HFF-Myc (cell line): ENCODE measurements around the gene ORC3.

Experiments used
- DNase-seq: peaks from one replicate; pipeline ENCODE4 v3.0.0-alpha.2; 2011; ENCODE audit warnings: low read depth; ENCODE audit errors: extremely low read depth
- H3K4me3 ChIP-seq: replicated peaks from 2 replicates; pipeline ENCODE4 v1.5.1; 2011; ENCODE audit warnings: low read depth, mild to moderate bottlenecking, control low read depth, low read length
- TF ChIP-seq, protein P1 (sequence below): IDR thresholded peaks from 2 replicates; pipeline ENCODE4 v1.5.1; 2012; ENCODE audit warnings: mild to moderate bottlenecking, low read depth, low read length, control low read depth; ENCODE audit errors: missing control alignments

Gene ORC3

DNA sequence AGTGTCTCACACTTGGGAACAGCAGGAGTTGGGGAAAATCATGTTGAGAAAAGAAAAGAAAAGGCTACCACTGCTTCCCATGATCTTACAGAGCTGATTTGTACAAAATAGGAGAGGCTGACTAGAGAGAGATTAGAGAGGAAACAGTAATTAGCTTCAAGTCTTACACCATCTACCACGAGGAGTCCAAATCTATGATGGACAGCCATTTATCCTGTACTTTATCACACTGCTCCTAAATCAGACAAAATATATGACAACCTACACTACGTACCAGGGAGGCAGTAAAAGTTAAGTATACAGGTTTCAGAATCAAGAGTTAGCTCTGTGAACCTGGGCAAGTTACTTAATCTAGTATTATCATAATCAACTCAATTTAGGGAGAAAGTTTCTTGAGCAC, 38.1 kb upstream of the ORC3 start:
- DNase-seq, result no peak
- TF ChIP-seq, protein P1, sequence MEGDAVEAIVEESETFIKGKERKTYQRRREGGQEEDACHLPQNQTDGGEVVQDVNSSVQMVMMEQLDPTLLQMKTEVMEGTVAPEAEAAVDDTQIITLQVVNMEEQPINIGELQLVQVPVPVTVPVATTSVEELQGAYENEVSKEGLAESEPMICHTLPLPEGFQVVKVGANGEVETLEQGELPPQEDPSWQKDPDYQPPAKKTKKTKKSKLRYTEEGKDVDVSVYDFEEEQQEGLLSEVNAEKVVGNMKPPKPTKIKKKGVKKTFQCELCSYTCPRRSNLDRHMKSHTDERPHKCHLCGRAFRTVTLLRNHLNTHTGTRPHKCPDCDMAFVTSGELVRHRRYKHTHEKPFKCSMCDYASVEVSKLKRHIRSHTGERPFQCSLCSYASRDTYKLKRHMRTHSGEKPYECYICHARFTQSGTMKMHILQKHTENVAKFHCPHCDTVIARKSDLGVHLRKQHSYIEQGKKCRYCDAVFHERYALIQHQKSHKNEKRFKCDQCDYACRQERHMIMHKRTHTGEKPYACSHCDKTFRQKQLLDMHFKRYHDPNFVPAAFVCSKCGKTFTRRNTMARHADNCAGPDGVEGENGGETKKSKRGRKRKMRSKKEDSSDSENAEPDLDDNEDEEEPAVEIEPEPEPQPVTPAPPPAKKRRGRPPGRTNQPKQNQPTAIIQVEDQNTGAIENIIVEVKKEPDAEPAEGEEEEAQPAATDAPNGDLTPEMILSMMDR, result no peak

DNA sequence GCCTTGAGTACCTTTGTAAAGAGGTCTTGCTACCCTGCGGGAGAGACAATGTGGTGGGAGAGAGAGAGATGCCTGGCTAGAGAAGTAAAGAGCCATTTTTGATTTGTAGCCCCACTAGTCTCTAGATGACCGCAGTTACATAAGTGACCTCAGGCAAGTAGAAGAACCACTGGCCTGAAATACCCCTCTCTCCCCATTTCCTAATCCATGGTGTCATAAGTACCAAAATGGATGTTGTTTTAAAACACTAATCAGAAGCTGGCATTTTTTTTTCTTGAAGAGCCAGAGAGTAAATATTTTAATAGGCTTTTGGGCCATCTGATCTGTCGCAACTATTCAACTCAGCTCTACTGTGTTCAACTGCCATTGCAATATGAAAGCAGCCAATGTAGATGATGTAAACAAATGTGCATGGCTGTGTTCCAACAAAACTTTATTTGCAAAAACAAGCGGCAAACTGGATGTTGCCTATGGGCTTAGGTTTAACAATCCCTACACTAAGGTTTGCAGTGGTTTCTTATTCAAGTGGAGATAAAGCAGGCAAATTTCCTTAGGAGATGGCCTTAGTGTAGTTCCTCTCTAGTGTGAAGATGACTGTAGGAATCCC, 36.7 kb upstream of the ORC3 start:
- TF ChIP-seq, protein P1, result no peak
- DNase-seq, result no peak
- no peak overlapping the region for H3K4me3 ChIP-seq

More for the DNA sequence above, 38.1 kb upstream of the ORC3 start:
- no peak overlapping the region for H3K4me3 ChIP-seq

DNA sequence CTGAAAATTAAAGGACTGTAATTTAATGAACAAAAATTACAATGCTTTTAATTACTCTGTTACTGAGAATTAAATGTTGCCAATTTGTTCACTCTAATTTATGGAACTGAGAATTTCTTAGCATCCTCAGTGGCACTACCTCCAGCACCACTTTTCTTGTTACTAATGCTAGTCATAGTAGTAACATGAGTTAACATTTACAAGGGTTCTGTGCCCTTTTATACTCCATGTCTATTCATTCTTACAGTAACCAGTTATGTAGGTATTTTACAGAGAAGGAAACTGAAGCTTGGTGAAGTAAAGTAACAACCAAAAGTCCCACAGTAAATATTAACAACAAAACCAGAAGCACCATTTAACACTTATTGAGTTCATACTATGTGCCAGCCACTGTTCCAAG, 34.4 kb upstream of the ORC3 start:
- DNase-seq, result no peak
- TF ChIP-seq, protein P1, result no peak
- no peak overlapping the region for H3K4me3 ChIP-seq

DNA sequence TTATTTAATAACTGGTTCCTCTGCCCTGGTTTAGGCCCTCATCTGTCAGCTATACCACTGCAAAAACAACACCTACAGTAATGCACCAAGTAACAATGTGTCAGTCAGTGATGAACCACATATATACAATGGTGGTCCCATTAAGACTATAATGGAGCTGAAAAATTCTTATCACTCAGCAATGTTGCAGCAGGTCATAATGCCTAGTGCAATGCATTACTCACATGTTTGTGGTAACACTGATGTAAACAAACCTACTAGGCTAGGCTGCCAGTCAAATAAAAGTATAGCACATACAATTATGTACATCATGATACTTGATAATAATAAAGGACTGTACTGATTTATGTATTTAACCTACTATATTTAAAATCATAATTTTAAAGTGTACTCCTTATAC, 31.5 kb upstream of the ORC3 start:
- TF ChIP-seq, protein P1, result no peak
- no peak overlapping the region for H3K4me3 ChIP-seq
- DNase-seq, result no peak

DNA sequence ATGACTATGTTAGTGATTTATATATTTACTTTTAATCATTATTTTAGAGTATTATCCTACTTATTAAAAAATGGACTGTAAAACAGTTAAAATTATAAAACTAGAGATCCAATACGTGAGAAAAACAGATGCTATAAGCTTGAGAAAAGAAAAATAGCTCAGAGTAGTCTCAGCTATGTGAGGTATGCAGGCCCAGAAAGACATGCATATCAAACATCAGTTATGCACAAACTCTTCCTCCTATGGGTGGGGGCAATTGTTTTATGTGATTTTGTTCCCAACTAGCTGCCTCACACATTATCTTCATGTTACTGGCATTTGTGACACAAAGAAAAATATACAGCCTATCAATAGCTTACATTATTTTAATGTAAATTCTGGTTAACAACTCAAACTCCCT, 28.9 kb upstream of the ORC3 start:
- TF ChIP-seq, protein P1, result no peak
- DNase-seq, result no peak

DNA sequence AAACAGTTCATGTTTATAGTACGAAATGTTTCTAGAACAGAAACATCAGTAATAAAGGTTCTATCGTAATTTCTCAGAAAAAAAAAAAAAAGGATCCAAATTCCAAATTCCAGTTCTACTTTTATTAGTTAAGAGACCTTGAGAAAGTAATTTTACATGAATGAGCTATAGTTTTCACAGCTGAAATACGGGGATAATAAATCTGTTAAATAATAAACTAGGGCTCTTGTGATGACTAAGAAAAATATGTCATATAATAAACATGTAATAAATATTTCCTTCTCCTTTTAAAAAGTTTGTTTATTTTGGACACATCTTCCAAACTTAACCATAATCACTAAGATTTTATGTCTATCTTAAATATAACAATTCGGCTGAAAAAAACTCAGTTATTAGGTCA, 17.9 kb upstream of the ORC3 start:
- TF ChIP-seq, protein P1, result no peak
- DNase-seq, result no peak
- no peak overlapping the region for H3K4me3 ChIP-seq

More for the DNA sequence above, 28.9 kb upstream of the ORC3 start:
- H3K4me3 ChIP-seq, result no peak overlapping the region

DNA sequence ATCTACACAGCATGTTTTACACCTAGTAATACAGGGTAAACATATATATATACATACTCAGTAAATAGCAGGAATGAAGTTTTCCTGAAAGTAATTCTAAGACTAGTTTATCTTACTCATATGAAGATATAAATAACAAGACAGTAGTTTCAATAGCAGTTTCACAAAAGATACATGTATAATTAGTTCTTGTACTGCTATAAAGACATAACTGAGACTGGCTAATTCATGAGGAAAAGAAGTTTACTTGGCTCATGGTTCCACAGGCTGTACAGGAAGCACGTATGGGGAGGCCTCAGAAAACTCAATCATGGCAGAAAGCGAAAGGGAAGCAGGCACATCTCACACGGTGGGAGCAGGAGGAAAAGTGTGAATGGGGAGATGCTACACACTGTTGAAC, 17.1 kb upstream of the ORC3 start:
- no peak overlapping the region for H3K4me3 ChIP-seq
- DNase-seq, result no peak
- TF ChIP-seq, protein P1, result no peak
